Right kidney (tissue), 1 donor: ENCODE data around the gene KIRREL3.

ENCODE experiments used
- DNase-seq: peaks from one replicate; pipeline ENCODE4 v3.0.0-alpha.2; 2016

Gene KIRREL3

DNA sequence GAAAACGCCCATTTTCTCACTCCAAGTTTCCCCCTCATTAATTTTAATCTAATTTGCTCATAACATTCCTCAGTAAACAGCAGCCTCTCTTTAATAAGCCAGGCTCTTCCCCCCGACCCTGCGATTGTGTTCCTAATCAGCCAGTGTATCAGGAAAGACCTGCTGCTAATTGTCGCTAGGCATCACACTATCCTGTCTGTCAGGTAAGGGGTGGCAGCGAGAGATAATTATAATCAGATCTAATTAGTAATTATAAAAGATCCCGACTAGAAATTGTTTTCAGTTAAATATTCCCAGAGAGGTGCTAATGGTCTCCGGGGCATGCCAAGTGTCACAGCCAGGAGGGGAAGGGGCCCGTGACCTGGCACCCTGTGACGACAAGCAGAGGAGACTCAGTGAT is 502.3 kb downstream of the KIRREL3 start:
- DNase-seq: no peak

DNA sequence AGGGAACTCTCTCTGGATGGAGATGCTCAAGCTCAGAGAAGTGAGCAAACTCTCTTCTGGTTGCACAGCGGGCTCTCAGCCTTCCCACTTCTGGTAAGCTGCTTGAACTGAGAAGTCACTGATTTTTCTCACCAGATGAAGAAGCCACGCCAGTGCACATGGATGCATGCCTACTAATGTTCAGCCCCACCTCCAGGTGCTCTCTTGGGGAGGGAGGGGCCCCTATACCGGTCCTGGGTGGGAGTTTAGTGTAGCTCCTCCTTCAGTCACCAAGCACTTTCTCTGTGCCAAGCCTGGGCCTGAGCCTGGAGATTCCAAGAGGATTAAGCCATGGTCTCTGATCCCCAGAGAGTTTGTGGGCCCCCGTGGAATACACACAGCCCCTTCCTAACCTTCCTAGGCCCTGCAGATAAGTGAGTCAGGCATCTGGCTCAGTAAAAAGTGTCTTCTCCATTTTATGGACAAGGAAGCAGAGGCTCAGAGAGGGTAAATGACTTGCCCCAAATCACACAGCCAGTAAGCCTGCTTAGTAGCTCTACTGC is 502.9 kb downstream of the KIRREL3 start:
- no peak for DNase-seq

- no peak for DNase-seq
Observed at GRCh38 chr11:126496576-126497337, 503.8 kb downstream of the KIRREL3 start.

DNA sequence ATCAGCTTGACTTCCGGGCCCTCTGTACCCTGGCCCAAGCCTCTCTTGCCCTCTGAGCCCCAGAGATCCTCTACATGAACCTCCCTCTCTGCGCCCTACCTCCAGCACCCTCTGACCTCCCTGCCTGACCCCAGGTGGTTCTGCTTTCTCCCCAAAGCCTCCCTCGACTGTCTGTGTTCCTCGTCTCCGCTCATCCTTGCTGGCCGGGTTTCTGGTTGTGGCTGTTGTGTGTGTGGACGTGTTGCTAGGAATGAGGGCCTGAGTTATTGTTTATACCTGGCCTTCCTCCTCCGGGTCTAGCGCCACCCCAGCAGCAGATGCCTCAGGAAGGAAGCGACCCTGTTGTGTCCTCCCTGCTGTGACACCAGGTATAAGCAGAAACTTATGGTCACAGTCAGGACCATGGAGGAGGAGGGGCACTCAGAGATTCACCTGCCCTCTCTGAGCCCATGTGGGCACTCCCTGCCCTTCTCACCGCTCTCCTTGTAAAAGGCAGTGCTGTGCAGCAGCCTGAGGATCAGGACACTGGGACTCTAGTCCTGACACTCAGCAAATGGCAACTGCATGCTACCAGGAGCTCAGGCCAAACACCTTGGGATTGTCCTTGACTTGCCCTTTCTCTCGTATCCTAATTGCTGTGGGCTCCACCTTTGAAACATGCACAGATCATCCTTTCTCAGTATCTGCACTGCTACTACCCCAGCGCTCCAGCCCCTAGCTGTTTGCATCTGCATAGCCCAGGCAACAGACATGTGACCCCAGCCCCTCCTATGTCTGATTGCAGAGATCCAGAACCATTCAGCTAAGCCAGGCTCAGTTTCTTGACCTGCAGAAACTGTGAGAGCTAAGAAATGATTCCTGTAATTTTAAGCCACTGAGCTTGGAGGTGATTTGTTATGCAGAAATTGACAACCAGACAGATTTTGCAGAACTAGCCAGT is 505.0 kb downstream of the KIRREL3 start:
- no peak for DNase-seq

DNA sequence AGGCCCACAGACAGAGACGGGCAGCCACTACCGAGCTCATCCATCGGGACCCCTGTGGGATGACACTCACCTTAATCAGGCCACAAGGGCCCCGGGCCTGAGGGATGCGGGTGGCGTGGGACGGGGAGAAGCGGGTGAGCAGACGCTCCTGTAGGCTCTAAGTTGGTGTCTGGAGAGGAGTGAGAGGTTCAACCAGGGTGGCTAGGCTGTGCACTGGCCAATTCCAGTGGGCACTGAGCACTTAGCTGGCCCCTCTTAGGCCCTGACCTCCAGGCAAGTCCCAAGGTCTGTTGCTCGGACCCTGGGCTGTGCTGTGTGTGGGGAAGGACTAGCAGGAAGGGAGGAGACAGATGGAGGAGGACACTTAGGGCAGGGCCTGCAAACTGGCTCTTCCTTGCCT is 505.7 kb downstream of the KIRREL3 start:
- no peak for DNase-seq

GRCh38 chr11:126492331-126493082 is 508.1 kb downstream of the KIRREL3 start:
- DNase-seq: no peak

GRCh38 chr11:126491092-126491491 is 509.5 kb downstream of the KIRREL3 start:
- peak; percentile 25 for DNase-seq

DNA sequence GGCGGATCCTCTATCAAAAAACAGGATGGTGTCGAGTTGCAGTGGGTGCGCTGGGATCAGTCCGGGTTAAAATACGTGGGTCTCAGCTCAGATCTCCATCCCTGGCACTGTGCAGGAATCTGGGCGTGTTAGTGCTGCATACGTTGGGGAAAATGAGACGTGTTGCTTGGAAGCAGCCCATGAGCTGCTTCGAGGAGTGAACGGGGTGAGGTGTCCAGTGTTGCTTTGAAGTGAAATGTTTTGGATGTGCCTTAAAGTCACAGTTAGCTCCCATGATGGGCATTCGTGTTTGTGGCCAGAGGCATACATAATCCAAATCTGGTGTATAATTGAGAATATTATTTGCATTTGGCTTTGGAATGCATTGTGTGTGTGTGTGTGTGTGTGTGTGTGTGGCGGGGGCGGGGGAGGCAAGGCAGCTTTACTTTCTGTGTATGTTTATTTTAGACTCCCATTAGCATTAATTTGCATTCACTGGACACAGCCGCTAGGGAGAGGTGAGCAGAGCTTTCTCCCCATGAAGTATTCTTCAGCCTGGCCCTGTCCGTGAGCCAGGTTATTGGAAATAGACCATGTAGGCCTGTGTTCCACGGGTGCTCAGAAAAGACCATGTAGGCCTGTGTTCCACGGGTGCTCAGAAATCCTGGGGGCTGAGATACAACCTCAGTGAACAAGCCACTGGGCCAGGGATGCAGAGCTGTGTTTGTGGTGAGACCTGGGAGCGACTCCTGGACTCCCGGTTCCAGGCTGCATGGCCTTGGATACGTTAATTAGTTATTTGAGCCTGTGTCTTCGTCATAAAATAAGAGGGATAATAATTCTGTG is 510.5 kb downstream of the KIRREL3 start:
- no peak for DNase-seq

- DNase-seq: no peak
Observed at GRCh38 chr11:126488591-126489370, 511.8 kb downstream of the KIRREL3 start.

GRCh38 chr11:126487711-126488110 is 512.9 kb downstream of the KIRREL3 start:
- no peak for DNase-seq

- no peak for DNase-seq
Observed at GRCh38 chr11:126485986-126486635, 514.5 kb downstream of the KIRREL3 start.

DNA sequence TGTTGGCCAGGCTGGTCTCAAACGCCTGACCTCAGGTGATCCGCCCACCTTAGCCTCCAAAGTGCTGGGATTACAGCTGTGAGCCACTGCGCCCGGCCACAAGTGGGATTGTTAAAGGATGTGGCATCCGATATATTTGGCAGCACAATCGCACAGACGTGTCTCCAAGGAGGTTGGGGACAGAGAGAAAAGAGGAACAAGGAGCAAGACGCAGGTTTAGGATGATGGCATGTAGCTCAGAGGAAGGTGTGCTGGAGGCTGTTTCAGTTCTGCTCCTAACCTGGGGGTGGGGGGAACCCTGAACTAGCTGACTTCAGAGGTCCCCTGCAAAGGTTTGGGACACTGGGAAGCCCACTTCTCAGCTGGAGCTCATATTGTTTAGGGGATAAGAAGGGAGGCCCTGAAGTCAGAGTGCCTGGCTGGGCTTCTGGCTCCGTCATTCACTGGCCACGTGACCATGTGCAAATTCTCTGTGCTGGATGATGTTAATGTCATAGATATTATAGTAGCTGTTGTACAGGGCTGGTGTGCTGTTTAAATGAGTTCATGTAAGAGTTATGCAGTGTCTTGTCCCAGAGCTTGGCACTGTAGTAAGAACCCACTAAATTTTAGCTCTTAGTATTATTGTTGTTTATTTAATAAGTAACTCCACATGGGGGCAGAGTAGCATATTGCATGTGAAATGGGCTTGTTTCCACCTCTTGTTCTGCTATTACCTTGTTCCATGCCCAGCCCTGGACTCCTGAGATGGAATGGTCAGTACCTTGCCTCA is 515.4 kb downstream of the KIRREL3 start:
- DNase-seq: no peak

- DNase-seq: no peak
Observed at GRCh38 chr11:126484266-126484665, 516.3 kb downstream of the KIRREL3 start.

GRCh38 chr11:126483621-126484195 is 516.9 kb downstream of the KIRREL3 start:
- DNase-seq: no peak

GRCh38 chr11:126482586-126483108 is 517.9 kb downstream of the KIRREL3 start:
- no peak for DNase-seq

DNA sequence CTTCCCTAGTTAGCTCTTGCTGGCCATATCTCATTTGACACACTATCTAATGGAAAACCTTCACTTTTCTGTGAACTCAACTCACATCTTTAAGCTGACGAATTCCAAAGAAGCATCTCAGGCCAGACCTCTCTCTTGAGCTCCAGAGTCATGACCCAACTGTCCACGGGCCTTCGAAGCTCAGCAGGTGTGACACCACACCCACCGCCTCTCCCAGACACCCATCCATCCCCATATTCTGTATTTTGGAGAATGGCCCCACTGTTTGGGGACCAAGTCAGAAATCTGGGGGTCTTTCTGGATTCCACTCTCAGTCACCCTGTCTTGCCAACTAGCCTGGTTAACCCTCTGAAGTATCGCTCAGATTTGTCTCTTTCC is 519.3 kb downstream of the KIRREL3 start:
- no peak for DNase-seq

DNA sequence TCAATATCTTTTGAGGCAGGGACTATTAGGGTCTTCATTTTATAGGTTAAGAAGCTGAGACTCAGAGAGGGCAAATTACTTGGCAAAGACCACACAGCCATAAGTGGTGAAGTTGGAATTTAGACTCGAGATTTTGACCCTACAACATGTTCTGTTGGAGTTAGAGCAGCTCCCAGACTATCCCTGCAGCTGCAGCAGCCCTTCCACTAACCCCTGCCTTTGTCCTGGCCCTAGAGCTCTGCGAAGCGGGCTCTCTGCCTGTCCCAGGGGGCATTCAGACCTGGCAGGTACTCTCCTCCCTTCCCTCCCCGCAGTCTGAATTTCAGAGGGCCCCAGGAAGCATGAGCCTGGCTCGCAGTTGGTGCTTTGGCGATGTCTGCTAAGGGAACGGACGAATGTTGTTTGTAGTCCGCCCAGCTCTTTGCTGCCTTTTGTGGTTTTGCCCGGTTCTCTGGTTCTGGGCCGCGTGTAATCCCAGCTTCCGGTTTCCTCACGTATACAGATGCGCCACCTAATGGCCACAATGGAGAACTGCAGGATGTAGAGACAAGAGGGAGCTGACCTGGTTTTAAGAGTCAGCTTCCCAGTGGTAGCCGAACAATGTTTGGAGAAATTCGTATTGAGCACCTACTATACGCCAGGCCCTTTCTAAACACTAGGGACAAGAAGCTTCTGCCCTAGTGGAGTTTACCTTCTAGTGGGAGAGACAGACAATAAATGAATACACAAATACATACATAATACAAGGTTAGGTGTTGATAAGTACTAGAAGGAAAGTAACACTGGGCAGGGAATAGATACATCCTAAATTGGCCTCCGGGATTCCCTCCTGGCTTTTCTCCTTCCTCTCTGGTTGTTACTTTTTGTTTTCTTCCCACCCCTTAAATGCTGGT is 519.9 kb downstream of the KIRREL3 start:
- DNase-seq: peak; percentile 77

DNA sequence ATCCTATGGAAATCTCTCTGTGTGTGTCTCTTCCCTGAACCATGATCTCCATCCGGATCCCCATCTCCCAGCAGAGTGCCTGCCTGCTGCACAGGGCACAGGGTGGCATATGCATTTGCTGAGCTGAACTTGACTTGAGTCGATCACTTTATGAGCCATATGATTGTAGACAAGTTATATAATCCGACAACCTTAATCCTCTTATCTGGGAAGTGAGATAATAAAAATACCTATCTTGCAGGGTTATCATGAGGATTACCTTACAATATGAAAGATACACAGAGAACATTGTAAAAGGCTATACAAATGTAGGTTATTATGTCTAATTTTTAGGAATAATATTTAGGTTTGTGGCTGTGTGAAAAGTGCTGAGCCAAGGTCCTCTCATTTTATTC is 520.6 kb downstream of the KIRREL3 start:
- DNase-seq: no peak
